HEK293 (cell line): ENCODE results near the gene FRAS1.

ENCODE experiments used
- CTCF ChIP-seq: fragments of 450-650 bp; formaldehyde crosslinking; IDR thresholded peaks from 2 replicates; pipeline ENCODE4 v1.5.1; 2016; ENCODE audit warnings: missing biosample characterization, missing genetic modification characterization
- MYNN ChIP-seq: fragments of 450-650 bp; formaldehyde crosslinking; IDR thresholded peaks from 2 replicates; pipeline ENCODE4 v1.5.1; 2016; ENCODE audit warnings: missing biosample characterization, missing genetic modification characterization, borderline replicate concordance
- REPIN1 ChIP-seq: fragments of 450-650 bp; formaldehyde crosslinking; IDR thresholded peaks from 2 replicates; pipeline ENCODE4 v1.5.1; 2017; ENCODE audit warnings: missing biosample characterization, missing genetic modification characterization, low read depth
- YY1 ChIP-seq: fragments of 450-650 bp; formaldehyde crosslinking; IDR thresholded peaks from 2 replicates; pipeline ENCODE4 v1.5.1; 2018; ENCODE audit warnings: missing biosample characterization, missing genetic modification characterization
- ZBTB7A ChIP-seq: fragments of 450-650 bp; formaldehyde crosslinking; IDR thresholded peaks from 2 replicates; pipeline ENCODE4 v1.5.1; 2016; ENCODE audit warnings: low read depth, missing biosample characterization, missing genetic modification characterization
- ZNF140 ChIP-seq: fragments of 450-650 bp; formaldehyde crosslinking; IDR thresholded peaks from 2 replicates; pipeline ENCODE4 v1.5.1; 2016; ENCODE audit warnings: missing biosample characterization, missing genetic modification characterization
- ZNF23 ChIP-seq: fragments of 450-650 bp; formaldehyde crosslinking; IDR thresholded peaks from 2 replicates; pipeline ENCODE4 v1.5.1; 2016; ENCODE audit warnings: missing biosample characterization, missing genetic modification characterization, borderline replicate concordance
- ZNF529 ChIP-seq: fragments of 450-650 bp; formaldehyde crosslinking; IDR thresholded peaks from 2 replicates; pipeline ENCODE4 v1.5.1; 2017; ENCODE audit warnings: missing genetic modification characterization, missing biosample characterization; ENCODE audit not compliant: insufficient replicate concordance
- ZNF561 ChIP-seq: fragments of 450-650 bp; IDR thresholded peaks from 2 replicates; pipeline ENCODE4 v1.5.1; 2018; ENCODE audit warnings: missing biosample characterization, missing genetic modification characterization, borderline replicate concordance
- ZNF768 ChIP-seq: fragments of 450-650 bp; formaldehyde crosslinking; IDR thresholded peaks from 2 replicates; pipeline ENCODE4 v1.5.1; 2018; ENCODE audit warnings: missing biosample characterization, mild to moderate bottlenecking, missing genetic modification characterization
- TF ChIP-seq, protein P1 (sequence below): fragments of 450-650 bp; formaldehyde crosslinking; IDR thresholded peaks from 2 replicates; pipeline ENCODE4 v1.5.1; 2016; ENCODE audit warnings: missing biosample characterization, missing genetic modification characterization

- TF ChIP-seq CTCF (no peak), ZNF529 (tag by site-specific recombination) (no peak), ZBTB7A (tag by site-specific recombination) (no peak), REPIN1 (no peak), ZNF140 (tag by site-specific recombination) (no peak), YY1 (no peak), ZNF768 (tag by site-specific recombination) (no peak), ZNF23 (tag by site-specific recombination) (no peak), ZNF561 (no peak), MYNN (tag by site-specific recombination) (no peak)
- TF ChIP-seq, protein P1, sequence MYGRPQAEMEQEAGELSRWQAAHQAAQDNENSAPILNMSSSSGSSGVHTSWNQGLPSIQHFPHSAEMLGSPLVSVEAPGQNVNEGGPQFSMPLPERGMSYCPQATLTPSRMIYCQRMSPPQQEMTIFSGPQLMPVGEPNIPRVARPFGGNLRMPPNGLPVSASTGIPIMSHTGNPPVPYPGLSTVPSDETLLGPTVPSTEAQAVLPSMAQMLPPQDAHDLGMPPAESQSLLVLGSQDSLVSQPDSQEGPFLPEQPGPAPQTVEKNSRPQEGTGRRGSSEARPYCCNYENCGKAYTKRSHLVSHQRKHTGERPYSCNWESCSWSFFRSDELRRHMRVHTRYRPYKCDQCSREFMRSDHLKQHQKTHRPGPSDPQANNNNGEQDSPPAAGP (tag by site-specific recombination) = no peak
Measured at GRCh38 chr4:78309352-78309751, 252.2 kb downstream of the FRAS1 start.
